Hematopoietic multipotent progenitor cell treated with erythropoietin and hydrocortisone succinate and interleukin-3 and kit ligand, for 15 days (in vitro differentiated cells): ENCODE data around the gene C19orf38.
"Not testable (repeated sequence)": the region's sequence is repeated elsewhere in the genome, so short reads cannot be mapped to it uniquely, and the experiment has no call there.

Experiments
- DNase-seq: peaks from one replicate; pipeline ENCODE4 v3.0.0-alpha.2; 2015; ENCODE audit warnings: low spot score

Gene C19orf38

GRCh38 chr19:10876459-10877240, 28.4 kb downstream of the C19orf38 start:
- no peak for DNase-seq

- not testable (repeated sequence) for DNase-seq
Measured at GRCh38 chr19:10877608-10878007, 29.4 kb downstream of the C19orf38 start.

GRCh38 chr19:10878253-10878652, 30.0 kb downstream of the C19orf38 start:
- DNase-seq = no peak

- DNase-seq = no peak
Measured at GRCh38 chr19:10881403-10882107, 33.3 kb downstream of the C19orf38 start.

GRCh38 chr19:10882108-10882457, 33.9 kb downstream of the C19orf38 start:
- DNase-seq = no peak

- no peak for DNase-seq
Measured at GRCh38 chr19:10884274-10884673, 36.1 kb downstream of the C19orf38 start.

GRCh38 chr19:10885201-10886169, 37.3 kb downstream of the C19orf38 start:
- no peak for DNase-seq

GRCh38 chr19:10887616-10888367, 39.6 kb downstream of the C19orf38 start:
- DNase-seq = no peak

GRCh38 chr19:10888421-10888866, 40.2 kb downstream of the C19orf38 start:
- DNase-seq = no peak

- DNase-seq = no peak
Measured at GRCh38 chr19:10889880-10890279, 41.7 kb downstream of the C19orf38 start.

- no peak for DNase-seq
Measured at GRCh38 chr19:10891405-10892086, 43.3 kb downstream of the C19orf38 start.

- no peak for DNase-seq
Measured at GRCh38 chr19:10892256-10892655, 44.0 kb downstream of the C19orf38 start.

GRCh38 chr19:10894911-10895213, 46.6 kb downstream of the C19orf38 start:
- no peak for DNase-seq

- DNase-seq = no peak
Measured at GRCh38 chr19:10895363-10895762, 47.1 kb downstream of the C19orf38 start.

GRCh38 chr19:10895920-10896319, 47.7 kb downstream of the C19orf38 start:
- DNase-seq = no peak

GRCh38 chr19:10896851-10897526, 48.8 kb downstream of the C19orf38 start:
- DNase-seq = peak; percentile 64

GRCh38 chr19:10898633-10899032, 50.4 kb downstream of the C19orf38 start:
- DNase-seq = no peak

GRCh38 chr19:10899151-10899653, 51.0 kb downstream of the C19orf38 start:
- DNase-seq = peak; percentile 99

GRCh38 chr19:10907925-10908324, 59.7 kb downstream of the C19orf38 start:
- DNase-seq = no peak

- no peak for DNase-seq
Measured at GRCh38 chr19:10908380-10908960, 60.3 kb downstream of the C19orf38 start.
